ENCODE data around the gene SPATC1L.

DNA sequence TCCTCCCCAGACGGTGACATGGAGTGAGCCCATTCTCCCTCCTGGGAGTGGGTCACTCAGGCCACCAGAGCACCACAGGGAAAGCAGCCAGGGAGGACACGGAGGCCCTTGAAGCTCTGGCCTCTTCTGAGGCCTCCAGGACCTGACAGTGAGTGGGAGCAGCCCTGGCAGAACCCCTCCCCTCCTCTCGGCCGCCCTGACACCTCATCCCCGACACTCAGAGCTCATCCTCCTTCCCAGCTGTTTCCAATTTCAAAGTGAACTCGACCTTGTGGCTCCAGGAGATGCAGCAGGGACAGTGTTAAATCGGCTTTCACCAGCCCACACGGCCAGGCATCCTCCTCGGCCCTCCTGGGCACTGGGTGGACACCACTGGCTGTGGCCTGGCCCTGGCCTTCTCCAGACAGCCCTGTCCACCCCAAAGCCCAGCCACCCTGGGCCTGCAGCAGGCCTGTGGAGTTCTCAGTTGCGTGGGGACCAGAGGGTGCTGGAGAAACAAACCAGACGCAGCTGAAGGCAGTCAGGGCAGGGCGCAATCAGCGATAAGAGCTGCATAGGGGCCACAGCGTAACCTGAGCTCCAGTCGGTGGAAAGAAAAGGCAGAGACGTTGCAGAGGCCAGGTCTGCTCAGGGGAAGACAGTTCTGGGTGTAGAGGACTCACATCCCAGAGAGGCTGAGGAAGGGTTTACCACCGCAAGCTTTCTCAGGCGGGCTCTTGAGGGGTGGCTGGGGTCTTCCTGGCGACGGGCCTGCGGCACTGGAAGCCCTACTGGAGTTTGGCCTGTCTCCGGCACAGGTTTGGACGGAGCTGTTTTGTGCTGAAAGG is 55.9 kb downstream of the SPATC1L start:
- no peak for TF ChIP-seq YY1 (IDR thresholded peaks at IDR 0.05; ENCODE audit: insufficient read depth, insufficient read length)
- TF ChIP-seq ZNF274 (IDR thresholded peaks at IDR 0.05; ENCODE audit: low read depth, low read length) = no peak
- no peak for TF ChIP-seq SUZ12 (IDR thresholded peaks at IDR 0.05; ENCODE audit: extremely low read depth, insufficient read depth, insufficient read length)
